ENCODE results near the gene SELL. TPM values are rescaled to one million over a fixed set of nuclear protein-coding genes. Genes with fewer than 3 reads are reported as not detected.
"Not testable (repeated sequence)": the region's sequence is repeated elsewhere in the genome, so short reads cannot be mapped to it uniquely, and the experiment has no call there.

The SELL gene
- total and polyA plus RNA-seq, 9 donors: 0.36 to 11.0 (median 1.2) TPM

DNA sequence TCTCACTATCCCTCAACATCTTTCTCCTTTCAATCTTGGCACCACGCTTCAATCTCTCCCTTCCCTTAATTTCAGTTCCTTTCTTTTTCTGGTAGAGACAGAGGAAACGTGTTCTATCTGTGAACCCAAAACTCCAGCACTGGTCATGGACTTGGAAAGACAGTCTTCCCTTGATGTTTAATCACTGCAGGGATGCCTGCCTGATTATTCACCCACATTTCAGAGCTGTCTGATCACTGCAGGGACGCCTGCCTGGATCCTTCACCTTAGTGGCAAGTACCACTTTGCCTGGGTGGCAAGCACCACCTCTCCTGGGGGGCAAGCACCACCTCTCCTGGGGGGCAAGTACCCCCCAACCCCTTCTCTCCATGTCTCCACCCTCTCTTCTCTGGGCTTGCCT lies 27.8 kb downstream of the SELL start:
- H3K36me3 ChIP-seq: no peaks in the 10 kb centered on the region
- no peak overlapping the region for H3K27ac ChIP-seq
- H3K4me1 ChIP-seq (ENCODE audit: insufficient read depth): no peaks in the 10 kb centered on the region
- WGBS, 3 donors: 70 to 75% (median 75%) methylated on average over 3 of the region's 3 CpGs
- TF ChIP-seq EP300 (IDR thresholded peaks at IDR 0.05) (no peak), POLR2A (IDR thresholded peaks at IDR 0.05) (no peak)
- TF ChIP-seq, protein P1, sequence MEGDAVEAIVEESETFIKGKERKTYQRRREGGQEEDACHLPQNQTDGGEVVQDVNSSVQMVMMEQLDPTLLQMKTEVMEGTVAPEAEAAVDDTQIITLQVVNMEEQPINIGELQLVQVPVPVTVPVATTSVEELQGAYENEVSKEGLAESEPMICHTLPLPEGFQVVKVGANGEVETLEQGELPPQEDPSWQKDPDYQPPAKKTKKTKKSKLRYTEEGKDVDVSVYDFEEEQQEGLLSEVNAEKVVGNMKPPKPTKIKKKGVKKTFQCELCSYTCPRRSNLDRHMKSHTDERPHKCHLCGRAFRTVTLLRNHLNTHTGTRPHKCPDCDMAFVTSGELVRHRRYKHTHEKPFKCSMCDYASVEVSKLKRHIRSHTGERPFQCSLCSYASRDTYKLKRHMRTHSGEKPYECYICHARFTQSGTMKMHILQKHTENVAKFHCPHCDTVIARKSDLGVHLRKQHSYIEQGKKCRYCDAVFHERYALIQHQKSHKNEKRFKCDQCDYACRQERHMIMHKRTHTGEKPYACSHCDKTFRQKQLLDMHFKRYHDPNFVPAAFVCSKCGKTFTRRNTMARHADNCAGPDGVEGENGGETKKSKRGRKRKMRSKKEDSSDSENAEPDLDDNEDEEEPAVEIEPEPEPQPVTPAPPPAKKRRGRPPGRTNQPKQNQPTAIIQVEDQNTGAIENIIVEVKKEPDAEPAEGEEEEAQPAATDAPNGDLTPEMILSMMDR (IDR thresholded peaks at IDR 0.05): no peak
- no peaks in the 10 kb centered on the region for H3K27me3 ChIP-seq
- no peaks in the 10 kb centered on the region for H3K9me3 ChIP-seq
- intact Hi-C loops (cut with DNase I): no loop called here
- H3K4me3 ChIP-seq: no peak overlapping the region
- DNase-seq: no peak

DNA sequence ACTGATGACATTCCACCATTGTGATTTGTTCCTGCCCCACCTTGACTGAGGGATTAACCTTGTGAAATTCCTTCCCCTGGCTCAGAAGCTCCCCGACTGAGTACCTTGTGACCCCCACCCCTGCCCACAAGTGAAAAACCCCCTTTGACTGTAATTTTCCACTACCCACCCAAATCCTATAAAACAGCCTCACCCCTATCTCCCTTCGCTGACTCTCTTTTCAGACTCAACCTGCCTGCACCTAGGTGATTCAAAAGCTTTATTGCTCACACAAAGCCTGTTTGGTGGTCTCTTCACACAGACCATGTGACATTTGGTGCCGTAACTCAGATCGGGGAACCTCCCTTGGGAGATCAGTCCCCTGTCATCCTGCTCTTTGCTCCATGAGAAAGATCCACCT lies 28.3 kb downstream of the SELL start:
- WGBS, 3 donors: 79 to 84% (median 82%) methylated on average over 4 of the region's 4 CpGs
- DNase-seq; intact Hi-C loops (cut with DNase I); H3K27ac ChIP-seq; H3K4me3 ChIP-seq; H3K9me3 ChIP-seq; H3K36me3 ChIP-seq; H3K4me1 ChIP-seq (ENCODE audit: insufficient read depth); H3K27me3 ChIP-seq: not testable (repeated sequence)

DNA sequence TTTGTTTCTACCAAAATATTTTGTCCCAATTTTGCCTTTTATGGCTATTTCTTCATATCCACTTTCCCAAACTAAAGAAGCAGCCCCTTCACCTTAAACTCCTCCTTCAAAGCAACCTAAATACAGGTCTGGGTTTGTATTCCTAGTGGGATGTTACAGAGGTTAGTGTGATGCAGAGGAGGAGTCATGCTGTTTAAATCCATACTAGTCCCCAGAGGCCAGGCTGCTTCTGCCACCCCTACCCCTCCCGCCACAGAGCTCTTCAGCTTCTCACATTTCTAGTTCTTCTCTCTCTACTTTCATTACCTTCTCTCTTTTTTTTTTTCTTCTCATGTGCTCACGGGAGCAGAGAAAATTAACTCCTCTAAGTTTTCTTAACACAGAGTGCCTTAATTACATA lies 29.3 kb downstream of the SELL start:
- H3K27me3 ChIP-seq: no peaks in the 10 kb centered on the region
- DNase-seq: no peak
- no peaks in the 10 kb centered on the region for H3K36me3 ChIP-seq
- H3K9me3 ChIP-seq: no peaks in the 10 kb centered on the region
- no peak overlapping the region for H3K4me3 ChIP-seq
- H3K27ac ChIP-seq: no peak overlapping the region
- 16 to 30% (median 29%) methylated on average over 2 of the region's 2 CpGs for WGBS, 3 donors
- no peak for TF ChIP-seq POLR2A (IDR thresholded peaks at IDR 0.05)
- no peak for TF ChIP-seq EP300 (IDR thresholded peaks at IDR 0.05)
- TF ChIP-seq, protein P1 (IDR thresholded peaks at IDR 0.05): no peak
- H3K4me1 ChIP-seq (ENCODE audit: insufficient read depth): no peaks in the 10 kb centered on the region
- intact Hi-C loops (cut with DNase I): no loop called here

DNA sequence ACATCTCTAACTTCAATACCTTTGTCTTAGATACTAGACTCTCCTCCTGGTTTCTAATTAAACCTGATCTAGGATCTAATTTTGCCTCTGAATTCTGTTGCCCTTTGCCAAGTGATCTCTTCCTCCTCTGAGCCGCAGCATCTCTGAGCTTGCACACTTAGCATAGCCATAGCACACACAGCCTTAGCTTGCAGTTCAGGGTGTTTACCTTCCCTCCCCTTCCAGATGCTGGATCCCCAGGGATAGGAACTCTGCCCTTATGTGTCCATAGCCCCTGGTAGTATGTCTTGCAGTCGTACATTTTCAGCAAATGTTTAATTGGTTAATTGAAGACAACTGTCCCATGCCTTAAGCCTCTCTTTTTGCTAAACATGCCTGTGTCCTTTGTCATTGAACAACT lies 30.3 kb downstream of the SELL start:
- no peak overlapping the region for H3K4me3 ChIP-seq
- no peak for TF ChIP-seq EP300 (IDR thresholded peaks at IDR 0.05)
- TF ChIP-seq POLR2A (IDR thresholded peaks at IDR 0.05): no peak
- TF ChIP-seq, protein P1 (IDR thresholded peaks at IDR 0.05): no peak
- intact Hi-C loops (cut with DNase I): no loop called here
- H3K36me3 ChIP-seq: no peaks in the 10 kb centered on the region
- no peaks in the 10 kb centered on the region for H3K9me3 ChIP-seq
- DNase-seq: no peak
- no peaks in the 10 kb centered on the region for H3K27me3 ChIP-seq
- no peaks in the 10 kb centered on the region for H3K4me1 ChIP-seq (ENCODE audit: insufficient read depth)
- 26 to 28% (median 27%) methylated on average over 2 of the region's 2 CpGs for WGBS, 3 donors
- H3K27ac ChIP-seq: no peak overlapping the region

DNA sequence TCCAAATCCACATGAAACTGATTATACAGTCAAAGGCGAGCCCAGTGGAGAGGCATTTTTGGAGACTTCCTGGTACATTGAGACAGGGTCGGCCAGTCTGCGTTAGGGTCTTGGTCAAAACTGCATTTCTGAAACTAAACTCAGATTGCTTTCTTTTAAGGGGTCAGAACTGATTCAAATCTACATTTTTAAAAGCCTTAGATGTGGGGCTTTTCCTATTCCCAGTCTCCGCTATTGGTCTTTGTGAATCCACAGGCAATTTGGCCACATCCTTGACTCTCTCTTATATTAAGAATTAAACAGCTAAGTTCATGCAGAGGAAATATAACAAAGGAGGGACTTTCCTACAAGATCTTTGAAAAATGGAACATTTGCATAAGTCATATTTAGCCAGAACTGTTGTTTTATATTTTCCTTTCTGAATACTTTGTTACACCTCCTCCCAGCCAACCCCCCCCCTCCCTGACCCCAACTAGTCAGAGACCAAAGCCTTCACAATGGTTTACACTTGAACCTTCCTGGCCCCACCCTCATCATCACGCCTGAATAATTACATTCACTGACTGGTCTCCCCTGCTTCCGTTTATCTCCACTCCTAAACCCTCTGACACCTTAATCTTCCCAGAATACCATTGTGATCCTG lies 30.9 kb downstream of the SELL start:
- Histone ChIP-seq H3K4me1 (ENCODE audit: insufficient read depth) (no peaks in the 10 kb centered on the region), H3K27ac (no peak overlapping the region), H3K4me3 (no peak overlapping the region), H3K9me3 (no peaks in the 10 kb centered on the region), H3K27me3 (no peaks in the 10 kb centered on the region), H3K36me3 (no peaks in the 10 kb centered on the region)
- intact Hi-C loops (cut with DNase I): no loop called here
- TF ChIP-seq POLR2A (IDR thresholded peaks at IDR 0.05) (no peak), EP300 (IDR thresholded peaks at IDR 0.05) (no peak)
- TF ChIP-seq, protein P1 (IDR thresholded peaks at IDR 0.05): no peak
- no peak for DNase-seq
- 60 to 63% (median 63%) methylated on average over 6 of the region's 6 CpGs for WGBS, 3 donors

Data from ovary (tissue), 9 donors.